Measurements from ENCODE around the gene SPINK8. TPM values are rescaled to one million over a fixed set of nuclear protein-coding genes. Genes with fewer than 3 reads are reported as not detected.

Gene SPINK8
- total and polyA plus RNA-seq, 12 donors = not detected

- WGBS, 4 donors = 97 to 99% (median 97%) methylated on average over 5 of the region's 5 CpGs
- peaks cover 6 to 19% of the 10 kb centered on the region in 2 donors for H3K4me1 ChIP-seq (replicated peaks in 1 of 2)
- H3K4me3 ChIP-seq = no peak overlapping the region
- H3K36me3 ChIP-seq (replicated peaks in 1 of 2) = peaks cover 0 to 58% of the 10 kb centered on the region in 2 donors
- no peak overlapping the region for H3K27ac ChIP-seq
- DNase-seq = no peak
- no peak for TF ChIP-seq CTCF (IDR thresholded peaks at IDR 0.05)
- TF ChIP-seq POLR2A (IDR thresholded peaks at IDR 0.05) = no peak
- no peaks in the 10 kb centered on the region for H3K27me3 ChIP-seq
- no peaks in the 10 kb centered on the region for H3K9me3 ChIP-seq (replicated peaks in 1 of 3)
- intact Hi-C loops (cut with DNase I) = no loop called here
Measured at GRCh38 chr3:48297111-48297810, 36.2 kb downstream of the SPINK8 start.

- no peak overlapping the region for H3K27ac ChIP-seq
- DNase-seq = no peak
- TF ChIP-seq POLR2A (IDR thresholded peaks at IDR 0.05) (no peak), CTCF (IDR thresholded peaks at IDR 0.05) (no peak)
- intact Hi-C loops (cut with DNase I) = no loop called here
- H3K27me3 ChIP-seq = no peaks in the 10 kb centered on the region
- H3K4me3 ChIP-seq = no peak overlapping the region
- no peaks in the 10 kb centered on the region for H3K9me3 ChIP-seq (replicated peaks in 1 of 3)
- 95 to 98% (median 96%) methylated on average over 4 of the region's 4 CpGs for WGBS, 4 donors
- H3K4me1 ChIP-seq (replicated peaks in 1 of 2) = peaks cover 3 to 14% of the 10 kb centered on the region in 2 donors
- peaks cover 0 to 59% of the 10 kb centered on the region in 2 donors for H3K36me3 ChIP-seq (replicated peaks in 1 of 2)
Measured at GRCh38 chr3:48296699-48297098, 36.8 kb downstream of the SPINK8 start.

- Histone ChIP-seq H3K27ac (no peak overlapping the region), H3K9me3 (replicated peaks in 1 of 3) (no peaks in the 10 kb centered on the region), H3K36me3 (replicated peaks in 1 of 2) (peaks cover 0 to 59% of the 10 kb centered on the region in 2 donors), H3K4me1 (replicated peaks in 1 of 2) (no peaks in the 10 kb centered on the region), H3K27me3 (no peaks in the 10 kb centered on the region), H3K4me3 (no peak overlapping the region)
- no peak for TF ChIP-seq POLR2A (IDR thresholded peaks at IDR 0.05)
- no peak for TF ChIP-seq CTCF (IDR thresholded peaks at IDR 0.05)
- intact Hi-C loops (cut with DNase I) = no loop called here
- WGBS, 4 donors = 89 to 97% (median 96%) methylated on average over 11 to 12 of the region's 12 CpGs
- no peak for DNase-seq
Measured at GRCh38 chr3:48294611-48295263, 38.7 kb downstream of the SPINK8 start.

- Histone ChIP-seq H3K27ac (no peak overlapping the region), H3K4me3 (no peak overlapping the region), H3K27me3 (no peaks in the 10 kb centered on the region), H3K9me3 (replicated peaks in 1 of 3) (no peaks in the 10 kb centered on the region), H3K4me1 (replicated peaks in 1 of 2) (no peaks in the 10 kb centered on the region), H3K36me3 (replicated peaks in 1 of 2) (peaks cover 0 to 25% of the 10 kb centered on the region in 2 donors)
- TF ChIP-seq CTCF (IDR thresholded peaks at IDR 0.05) = no peak
- intact Hi-C loops (cut with DNase I) = no loop called here
- DNase-seq = no peak
- 62 to 87% (median 81%) methylated on average over 1 of the region's 1 CpG for whole genome bisulfite sequencing, 4 donors
Measured at GRCh38 chr3:48289659-48290058, 43.8 kb downstream of the SPINK8 start.

All from adrenal gland (tissue), 12 donors.